CD4-positive, alpha-beta T cell treated with Interleukin-15 for 4 hours (primary cell): ENCODE results near the gene GBA3.

Experiments
- DNase-seq: peaks from one replicate; pipeline ENCODE4 v3.0.0-alpha.2; 2020; ENCODE audit warnings: low spot score

The GBA3 gene

GRCh38 chr4:22692736-22693135 lies at the start of gene GBA3:
TSS of gene GBA3 (plus strand) at chr4:22692937.
- no peak for DNase-seq

GRCh38 chr4:22643952-22644351 lies 48.8 kb upstream of the GBA3 start:
- no peak for DNase-seq

GRCh38 chr4:22645481-22646182 lies 47.1 kb upstream of the GBA3 start:
- DNase-seq = no peak

GRCh38 chr4:22648996-22649395 lies 43.7 kb upstream of the GBA3 start:
- DNase-seq = no peak

- DNase-seq = no peak
These were observed 42.0 kb upstream of the GBA3 start for GRCh38 chr4:22650771-22651170.

GRCh38 chr4:22653752-22654151 lies 39.0 kb upstream of the GBA3 start:
- no peak for DNase-seq

GRCh38 chr4:22661443-22661842 lies 31.3 kb upstream of the GBA3 start:
- no peak for DNase-seq

GRCh38 chr4:22667332-22667940 lies 25.3 kb upstream of the GBA3 start:
- no peak for DNase-seq

- no peak for DNase-seq
These were observed 24.4 kb upstream of the GBA3 start for GRCh38 chr4:22668301-22668700.

GRCh38 chr4:22668702-22669101 lies 24.0 kb upstream of the GBA3 start:
- no peak for DNase-seq

GRCh38 chr4:22670956-22671355 lies 21.8 kb upstream of the GBA3 start:
- no peak for DNase-seq

GRCh38 chr4:22672519-22672918 lies 20.2 kb upstream of the GBA3 start:
- no peak for DNase-seq

GRCh38 chr4:22672944-22673343 lies 19.8 kb upstream of the GBA3 start:
- DNase-seq = no peak

GRCh38 chr4:22674700-22675099 lies 18.0 kb upstream of the GBA3 start:
- no peak for DNase-seq

- DNase-seq = no peak
These were observed 16.7 kb upstream of the GBA3 start for GRCh38 chr4:22676063-22676462.

- no peak for DNase-seq
These were observed 15.0 kb upstream of the GBA3 start for GRCh38 chr4:22677780-22678179.

- DNase-seq = no peak
These were observed 13.5 kb upstream of the GBA3 start for GRCh38 chr4:22678940-22679854.

GRCh38 chr4:22680065-22680642 lies 12.6 kb upstream of the GBA3 start:
- DNase-seq = no peak

GRCh38 chr4:22683726-22684125 lies 9.0 kb upstream of the GBA3 start:
- DNase-seq = no peak

GRCh38 chr4:22686141-22686540 lies 6.6 kb upstream of the GBA3 start:
- DNase-seq = no peak

- DNase-seq = no peak
These were observed 4.5 kb upstream of the GBA3 start for GRCh38 chr4:22688236-22688635.

- no peak for DNase-seq
These were observed 3.3 kb upstream of the GBA3 start for GRCh38 chr4:22689428-22689827.

- no peak for DNase-seq
These were observed 2.3 kb downstream of the GBA3 start for GRCh38 chr4:22695029-22695428.
